HEK293 (cell line): Measurements from ENCODE around the gene ITPRID2.
"Not testable (repeated sequence)": the region's sequence is repeated elsewhere in the genome, so short reads cannot be mapped to it uniquely, and the experiment has no call there.

Experiments
- CTCF ChIA-PET: fragments of 350-600 bp; formaldehyde crosslinking; extraction: SDS; loops from one replicate; lab custom pipeline; 2021; ENCODE audit warnings: antibody characterized with exemption; lab: Yijun Ruan, JAX
- POLR2A ChIA-PET: fragments of 300-600 bp; formaldehyde crosslinking; extraction: SDS; loops from one replicate; lab custom pipeline; 2020; ENCODE audit warnings: antibody characterized with exemption, inconsistent platforms; lab: Yijun Ruan, JAX
- H3K27ac ChIP-seq: fragments of 200-500 bp; sonication (Bioruptor generic); 2 replicates; pipeline ENCODE4 v1.5.1; 2014; ENCODE audit warnings: low read depth, low read length, control low read depth, inconsistent platforms; ENCODE audit errors: extremely low read depth
- H3K36me3 ChIP-seq, 2 experiments: fragments of 200-500 bp in 1 of 2; sonication (Bioruptor generic) in 1 of 2; 1 replicate in 1 of 2; 2 replicates in 1 of 2; pipeline ENCODE4 v1.5.1; 2014 to 2017; ENCODE audit warnings: inconsistent platforms in 2 of 2, low read length in 2 of 2; ENCODE audit not compliant: control insufficient read depth in 2 of 2, insufficient read depth in 1 of 2
- H3K4me1 ChIP-seq: fragments of 200-500 bp; sonication (Bioruptor generic); 2 replicates; pipeline ENCODE4 v1.5.1; 2014; ENCODE audit warnings: mild to moderate bottlenecking, low read length, inconsistent platforms; ENCODE audit not compliant: control insufficient read depth, insufficient read depth
- H3K4me3 ChIP-seq: 2 replicates; pipeline ENCODE4 v1.5.1; 2011; ENCODE audit warnings: low read depth, mild to moderate bottlenecking, control low read depth, low read length, moderate library complexity
- H3K9me3 ChIP-seq: fragments of 200-500 bp; sonication (Bioruptor generic); 2 replicates; pipeline ENCODE4 v1.5.1; 2014; ENCODE audit warnings: low read depth, low read length, inconsistent platforms; ENCODE audit not compliant: control insufficient read depth, insufficient read depth
- BCL11A ChIP-seq: fragments of 450-650 bp; formaldehyde crosslinking; IDR thresholded peaks from 2 replicates; pipeline ENCODE4 v1.5.1; 2016; ENCODE audit warnings: low read depth, missing biosample characterization, missing genetic modification characterization
- FEZF1 ChIP-seq: fragments of 450-650 bp; formaldehyde crosslinking; IDR thresholded peaks from 2 replicates; pipeline ENCODE4 v1.5.1; 2016; ENCODE audit warnings: missing biosample characterization, missing genetic modification characterization
- GLI2 ChIP-seq: fragments of 450-650 bp; formaldehyde crosslinking; IDR thresholded peaks from 2 replicates; pipeline ENCODE4; 2017; ENCODE audit warnings: missing biosample characterization, missing genetic modification characterization, low read depth, borderline replicate concordance
- HOXC10 ChIP-seq: sonication (generic); formaldehyde crosslinking; IDR thresholded peaks from 2 replicates; pipeline ENCODE4 v1.8.1; 2023; ENCODE audit warnings: mild to moderate bottlenecking, missing genetic modification reagents
- YY2 ChIP-seq: fragments of 450-650 bp; formaldehyde crosslinking; IDR thresholded peaks from 2 replicates; pipeline ENCODE4 v1.5.1; 2016; ENCODE audit warnings: missing biosample characterization, missing genetic modification characterization
- ZBTB20 ChIP-seq: fragments of 450-650 bp; formaldehyde crosslinking; IDR thresholded peaks from 2 replicates; pipeline ENCODE4 v1.5.1; 2016; ENCODE audit warnings: missing biosample characterization, missing genetic modification characterization
- ZBTB7A ChIP-seq: fragments of 450-650 bp; formaldehyde crosslinking; IDR thresholded peaks from 2 replicates; pipeline ENCODE4 v1.5.1; 2016; ENCODE audit warnings: low read depth, missing biosample characterization, missing genetic modification characterization
- ZNF157 ChIP-seq: fragments of 450-650 bp; formaldehyde crosslinking; IDR thresholded peaks from 2 replicates; pipeline ENCODE4 v1.5.1; 2016; ENCODE audit warnings: missing biosample characterization, missing genetic modification characterization
- ZNF311 ChIP-seq: fragments of 450-650 bp; formaldehyde crosslinking; IDR thresholded peaks from 2 replicates; pipeline ENCODE4 v1.5.1; 2017; ENCODE audit warnings: missing biosample characterization, missing genetic modification characterization, borderline replicate concordance
- ZNF324 ChIP-seq: fragments of 450-650 bp; formaldehyde crosslinking; IDR thresholded peaks from 2 replicates; pipeline ENCODE4 v1.5.1; 2016; ENCODE audit warnings: missing biosample characterization, missing genetic modification characterization
- ZNF561 ChIP-seq: fragments of 450-650 bp; IDR thresholded peaks from 2 replicates; pipeline ENCODE4 v1.5.1; 2018; ENCODE audit warnings: missing biosample characterization, missing genetic modification characterization, borderline replicate concordance
- ZNF600 ChIP-seq: fragments of 450-650 bp; formaldehyde crosslinking; IDR thresholded peaks from 2 replicates; pipeline ENCODE4 v1.5.1; 2016; ENCODE audit warnings: missing biosample characterization, missing genetic modification characterization
- ZNF785 ChIP-seq: fragments of 450-650 bp; formaldehyde crosslinking; IDR thresholded peaks from 2 replicates; pipeline ENCODE4 v1.5.1; 2016; ENCODE audit warnings: missing biosample characterization, missing genetic modification characterization
- ZSCAN23 ChIP-seq: fragments of 450-650 bp; formaldehyde crosslinking; IDR thresholded peaks from 2 replicates; pipeline ENCODE4 v1.5.1; 2016; ENCODE audit warnings: missing biosample characterization, missing genetic modification characterization
- ZXDB ChIP-seq: fragments of 450-650 bp; formaldehyde crosslinking; IDR thresholded peaks from 2 replicates; pipeline ENCODE4 v1.5.1; 2016; ENCODE audit warnings: missing biosample characterization, missing genetic modification characterization
- TF ChIP-seq, protein P1 (sequence below): fragments of 450-650 bp; formaldehyde crosslinking; IDR thresholded peaks from 2 replicates; pipeline ENCODE4 v1.5.1; 2016; ENCODE audit warnings: missing biosample characterization, missing genetic modification characterization
- TF ChIP-seq, protein P2 (sequence below): fragments of 450-650 bp; formaldehyde crosslinking; IDR thresholded peaks from 2 replicates; pipeline ENCODE4 v1.5.1; 2016; ENCODE audit warnings: missing biosample characterization, missing genetic modification characterization
- TF ChIP-seq, protein P3 (sequence below): fragments of 450-650 bp; formaldehyde crosslinking; IDR thresholded peaks from 2 replicates; pipeline ENCODE4 v1.5.1; 2016; ENCODE audit warnings: missing biosample characterization, missing genetic modification characterization
- TF ChIP-seq, protein P4 (sequence below): fragments of 450-650 bp; formaldehyde crosslinking; IDR thresholded peaks from 2 replicates; pipeline ENCODE4 v1.5.1; 2017; ENCODE audit warnings: missing biosample characterization, missing genetic modification characterization
- TF ChIP-seq, protein P5 (sequence below): fragments of 450-650 bp; formaldehyde crosslinking; IDR thresholded peaks from 2 replicates; pipeline ENCODE4 v1.5.1; 2016; ENCODE audit warnings: missing biosample characterization, missing genetic modification characterization, borderline replicate concordance

The ITPRID2 gene

DNA sequence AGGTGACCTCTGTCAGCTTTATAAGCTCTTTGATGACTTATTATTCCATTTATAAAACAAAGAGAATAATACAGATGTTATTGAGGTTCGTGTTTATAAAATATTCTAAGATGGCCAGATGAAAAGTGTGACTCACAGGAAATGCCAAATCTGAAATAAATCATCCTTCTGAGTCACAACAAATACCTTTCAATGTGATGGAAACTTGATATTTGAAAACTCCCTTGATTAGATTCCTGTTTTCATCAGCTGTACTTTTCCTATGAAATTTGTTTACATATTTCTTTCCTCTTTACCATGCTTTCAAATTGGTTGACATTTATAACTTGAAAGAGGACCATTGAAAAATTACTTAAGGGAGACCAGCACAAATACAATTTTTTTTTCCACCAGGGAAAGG lies 63.5 kb downstream of the ITPRID2 start:
- ChIA-PET CTCF (interaction anchor here (0.6 to 2.0 kb wide), 21 partner anchors 8 to 597 kb away, joined by 3 to 7 read pairs (median 3); no protein-coding TSS in a partner anchor), POLR2A (no interaction called here)
- Histone ChIP-seq H3K27ac (no peak overlapping the region), H3K4me1 (peaks cover 10% of the 10 kb centered on the region), H3K9me3 (no peaks in the 10 kb centered on the region), H3K36me3 (no peaks in the 10 kb centered on the region), H3K4me3 (no peak overlapping the region)
- TF ChIP-seq, protein P1, sequence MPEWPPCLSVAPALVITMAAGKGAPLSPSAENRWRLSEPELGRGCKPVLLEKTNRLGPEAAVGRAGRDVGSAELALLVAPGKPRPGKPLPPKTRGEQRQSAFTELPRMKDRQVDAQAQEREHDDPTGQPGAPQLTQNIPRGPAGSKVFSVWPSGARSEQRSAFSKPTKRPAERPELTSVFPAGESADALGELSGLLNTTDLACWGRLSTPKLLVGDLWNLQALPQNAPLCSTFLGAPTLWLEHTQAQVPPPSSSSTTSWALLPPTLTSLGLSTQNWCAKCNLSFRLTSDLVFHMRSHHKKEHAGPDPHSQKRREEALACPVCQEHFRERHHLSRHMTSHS (tag by site-specific recombination) = no peak
- TF ChIP-seq YY2 (tag by site-specific recombination) (no peak), FEZF1 (tag by site-specific recombination) (no peak), ZBTB7A (tag by site-specific recombination) (no peak)
- TF ChIP-seq, protein P2, sequence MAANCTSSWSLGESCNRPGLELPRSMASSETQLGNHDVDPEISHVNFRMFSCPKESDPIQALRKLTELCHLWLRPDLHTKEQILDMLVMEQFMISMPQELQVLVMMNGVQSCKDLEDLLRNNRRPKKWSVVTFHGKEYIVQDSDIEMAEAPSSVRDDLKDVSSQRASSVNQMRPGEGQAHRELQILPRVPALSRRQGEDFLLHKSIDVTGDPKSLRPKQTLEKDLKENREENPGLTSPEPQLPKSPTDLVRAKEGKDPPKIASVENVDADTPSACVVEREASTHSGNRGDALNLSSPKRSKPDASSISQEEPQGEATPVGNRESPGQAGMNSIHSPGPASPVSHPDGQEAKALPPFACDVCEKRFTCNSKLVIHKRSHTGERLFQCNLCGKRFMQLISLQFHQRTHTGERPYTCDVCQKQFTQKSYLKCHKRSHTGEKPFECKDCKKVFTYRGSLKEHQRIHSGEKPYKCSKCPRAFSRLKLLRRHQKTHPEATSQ = no peak

DNA sequence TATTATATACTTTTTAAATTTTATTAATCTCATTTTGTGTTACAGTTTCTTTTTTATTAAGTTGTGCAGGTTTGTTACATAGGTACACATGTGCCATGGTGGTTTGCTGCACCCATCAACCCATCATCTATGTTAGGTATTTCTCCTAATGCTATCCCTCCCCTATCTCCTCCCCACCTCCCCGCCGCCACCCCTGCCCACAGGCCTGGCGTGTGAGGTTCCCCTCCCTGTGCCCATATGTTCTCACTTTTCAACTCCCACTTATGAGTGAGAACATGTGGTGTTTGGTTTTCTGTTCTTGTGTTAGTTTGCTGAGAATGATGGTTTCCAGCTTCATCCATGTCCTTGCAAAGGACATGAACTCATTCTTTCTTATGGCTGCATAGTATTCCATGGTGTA lies 64.3 kb downstream of the ITPRID2 start:
- H3K4me3 ChIP-seq, H3K4me1 ChIP-seq, H3K9me3 ChIP-seq, H3K36me3 ChIP-seq, POLR2A ChIA-PET, H3K27ac ChIP-seq: not testable (repeated sequence)
- CTCF ChIA-PET = interaction anchor here (0.7 to 2.0 kb wide), 3 partner anchors 15 to 134 kb away, joined by 3 to 5 read pairs (median 4); no protein-coding TSS in a partner anchor

DNA sequence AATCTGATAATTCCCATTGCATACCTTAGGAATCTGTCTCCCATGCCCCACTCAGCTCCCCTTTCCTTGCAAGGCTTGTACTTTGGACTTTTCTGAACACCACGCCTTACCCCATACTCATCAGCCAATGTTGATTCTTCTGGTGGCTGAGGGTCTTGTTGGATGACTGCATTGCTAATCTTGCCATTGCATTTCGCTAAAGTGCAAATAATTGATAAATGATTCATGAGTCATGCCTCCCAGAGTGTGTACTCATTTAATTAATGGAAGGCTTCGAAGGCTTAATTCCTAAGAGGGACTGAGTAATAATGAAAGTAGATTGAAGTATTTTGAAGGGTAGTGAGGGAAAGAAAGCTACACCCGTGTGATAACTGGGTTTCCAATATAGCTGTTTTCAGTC lies 66.1 kb downstream of the ITPRID2 start:
- H3K36me3 ChIP-seq = no peaks in the 10 kb centered on the region
- H3K4me1 ChIP-seq = peaks cover 7% of the 10 kb centered on the region
- TF ChIP-seq GLI2 (no peak), BCL11A (tag by site-specific recombination) (no peak)
- no peak overlapping the region for H3K4me3 ChIP-seq
- no peak overlapping the region for H3K27ac ChIP-seq
- ChIA-PET CTCF (interaction anchor here (0.6 to 1.0 kb wide), 2 partner anchors 53 to 108 kb away, joined by 3 to 4 read pairs; no protein-coding TSS in a partner anchor), POLR2A (no interaction called here)
- H3K9me3 ChIP-seq = no peaks in the 10 kb centered on the region

DNA sequence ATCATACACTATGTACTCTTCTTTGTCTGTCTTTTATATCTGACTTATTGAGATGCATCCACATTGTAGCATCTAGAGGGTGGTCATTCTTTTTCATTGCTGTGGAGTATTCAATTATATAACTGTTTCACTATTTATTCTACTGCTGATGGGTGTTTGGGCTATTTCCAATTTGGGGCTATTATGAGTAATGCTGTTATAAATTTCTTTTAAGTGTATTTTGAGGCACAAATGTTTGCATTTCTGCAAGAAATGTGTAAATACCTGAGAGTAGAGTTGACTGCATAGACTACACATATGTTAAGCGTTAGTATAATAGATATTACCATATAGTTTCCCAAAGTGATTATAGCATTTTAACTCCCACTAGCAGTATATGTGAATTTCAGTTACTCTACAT lies 67.2 kb downstream of the ITPRID2 start:
- CTCF ChIA-PET = interaction anchor here (0.6 to 1.6 kb wide), 3 partner anchors 8 to 119 kb away, joined by 3 to 4 read pairs (median 4); no protein-coding TSS in a partner anchor
- Histone ChIP-seq H3K4me3 (no peak overlapping the region), H3K9me3 (no peaks in the 10 kb centered on the region), H3K27ac (no peak overlapping the region), H3K36me3 (no peaks in the 10 kb centered on the region), H3K4me1 (peaks cover under 1% of the 10 kb centered on the region; the same call in 1 of the 2 replicates)
- POLR2A ChIA-PET = no interaction called here
- TF ChIP-seq HOXC10 (CRISPR knock-in tag) (no peak), ZNF785 (tag by site-specific recombination) (no peak), ZSCAN23 (no peak), ZNF561 (no peak), ZNF157 (no peak), ZBTB20 (tag by site-specific recombination) (no peak), ZNF324 (tag by site-specific recombination) (no peak), ZNF311 (tag by site-specific recombination) (no peak), ZNF600 (tag by site-specific recombination) (no peak), ZXDB (no peak)
- TF ChIP-seq, protein P3, sequence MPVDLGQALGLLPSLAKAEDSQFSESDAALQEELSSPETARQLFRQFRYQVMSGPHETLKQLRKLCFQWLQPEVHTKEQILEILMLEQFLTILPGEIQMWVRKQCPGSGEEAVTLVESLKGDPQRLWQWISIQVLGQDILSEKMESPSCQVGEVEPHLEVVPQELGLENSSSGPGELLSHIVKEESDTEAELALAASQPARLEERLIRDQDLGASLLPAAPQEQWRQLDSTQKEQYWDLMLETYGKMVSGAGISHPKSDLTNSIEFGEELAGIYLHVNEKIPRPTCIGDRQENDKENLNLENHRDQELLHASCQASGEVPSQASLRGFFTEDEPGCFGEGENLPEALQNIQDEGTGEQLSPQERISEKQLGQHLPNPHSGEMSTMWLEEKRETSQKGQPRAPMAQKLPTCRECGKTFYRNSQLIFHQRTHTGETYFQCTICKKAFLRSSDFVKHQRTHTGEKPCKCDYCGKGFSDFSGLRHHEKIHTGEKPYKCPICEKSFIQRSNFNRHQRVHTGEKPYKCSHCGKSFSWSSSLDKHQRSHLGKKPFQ (tag by site-specific recombination) = no peak
- TF ChIP-seq, protein P4, sequence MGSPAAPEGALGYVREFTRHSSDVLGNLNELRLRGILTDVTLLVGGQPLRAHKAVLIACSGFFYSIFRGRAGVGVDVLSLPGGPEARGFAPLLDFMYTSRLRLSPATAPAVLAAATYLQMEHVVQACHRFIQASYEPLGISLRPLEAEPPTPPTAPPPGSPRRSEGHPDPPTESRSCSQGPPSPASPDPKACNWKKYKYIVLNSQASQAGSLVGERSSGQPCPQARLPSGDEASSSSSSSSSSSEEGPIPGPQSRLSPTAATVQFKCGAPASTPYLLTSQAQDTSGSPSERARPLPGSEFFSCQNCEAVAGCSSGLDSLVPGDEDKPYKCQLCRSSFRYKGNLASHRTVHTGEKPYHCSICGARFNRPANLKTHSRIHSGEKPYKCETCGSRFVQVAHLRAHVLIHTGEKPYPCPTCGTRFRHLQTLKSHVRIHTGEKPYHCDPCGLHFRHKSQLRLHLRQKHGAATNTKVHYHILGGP (tag by site-specific recombination) = no peak
- TF ChIP-seq, protein P2 = no peak
- TF ChIP-seq, protein P5, sequence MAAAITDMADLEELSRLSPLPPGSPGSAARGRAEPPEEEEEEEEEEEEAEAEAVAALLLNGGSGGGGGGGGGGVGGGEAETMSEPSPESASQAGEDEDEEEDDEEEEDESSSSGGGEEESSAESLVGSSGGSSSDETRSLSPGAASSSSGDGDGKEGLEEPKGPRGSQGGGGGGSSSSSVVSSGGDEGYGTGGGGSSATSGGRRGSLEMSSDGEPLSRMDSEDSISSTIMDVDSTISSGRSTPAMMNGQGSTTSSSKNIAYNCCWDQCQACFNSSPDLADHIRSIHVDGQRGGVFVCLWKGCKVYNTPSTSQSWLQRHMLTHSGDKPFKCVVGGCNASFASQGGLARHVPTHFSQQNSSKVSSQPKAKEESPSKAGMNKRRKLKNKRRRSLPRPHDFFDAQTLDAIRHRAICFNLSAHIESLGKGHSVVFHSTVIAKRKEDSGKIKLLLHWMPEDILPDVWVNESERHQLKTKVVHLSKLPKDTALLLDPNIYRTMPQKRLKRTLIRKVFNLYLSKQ (tag by site-specific recombination) = no peak
